H9 (cell line): Measurements from ENCODE around the gene RXRB. TPM values are rescaled to one million over a fixed set of nuclear protein-coding genes. Genes with fewer than 3 reads are reported as not detected.
A peak's percentile ranks its signal among the peaks of the same experiment; 100 is the strongest.

ENCODE experiments used
- DNase-seq: peaks from one replicate; pipeline ENCODE4 v3.0.0-alpha.2; 2017
- H2AFZ ChIP-seq: one replicate; pipeline ENCODE4 v1.6.1; 2013; ENCODE audit warnings: mild to moderate bottlenecking, low read length, control low read depth, moderate library complexity
- H2AK5ac ChIP-seq: 2 replicates; pipeline ENCODE4 v1.6.1; 2013; ENCODE audit warnings: low read length, control low read depth, mixed read lengths; ENCODE audit not compliant: insufficient read length
- H2BK120ac ChIP-seq: one replicate; pipeline ENCODE4 v1.6.1; 2013; ENCODE audit warnings: low read depth, mild to moderate bottlenecking, low read length, control low read depth, inconsistent platforms; ENCODE audit not compliant: poor library complexity, severe bottlenecking
- H2BK12ac ChIP-seq: 2 replicates; pipeline ENCODE4 v1.6.1; 2013; ENCODE audit warnings: low read length, control low read depth, mixed read lengths, low read depth; ENCODE audit not compliant: insufficient read length
- H2BK15ac ChIP-seq: 2 replicates; pipeline ENCODE4 v1.6.1; 2013; ENCODE audit warnings: low read depth, low read length, control low read depth
- H2BK20ac ChIP-seq: one replicate; pipeline ENCODE4 v1.6.1; 2013; ENCODE audit warnings: low read depth, mild to moderate bottlenecking, low read length, control low read depth, inconsistent platforms; ENCODE audit not compliant: poor library complexity, severe bottlenecking
- H2BK5ac ChIP-seq: 2 replicates; pipeline ENCODE4 v1.6.1; 2013; ENCODE audit warnings: low read length, control low read depth, mixed read lengths; ENCODE audit not compliant: insufficient read length
- H3K14ac ChIP-seq: 2 replicates; pipeline ENCODE4 v1.6.1; 2013; ENCODE audit warnings: low read length, control low read depth; ENCODE audit not compliant: insufficient read depth
- H3K18ac ChIP-seq: 2 replicates; pipeline ENCODE4 v1.6.1; 2013; ENCODE audit warnings: low read depth, mild to moderate bottlenecking, mixed read lengths, low read length, control low read depth; ENCODE audit not compliant: insufficient read length
- H3K23ac ChIP-seq: 2 replicates; pipeline ENCODE4 v1.6.1; 2013; ENCODE audit warnings: low read length, control low read depth, mixed read lengths, low read depth; ENCODE audit not compliant: insufficient read length
- H3K23me2 ChIP-seq: 2 replicates; pipeline ENCODE4 v1.6.1; 2013; ENCODE audit warnings: low read depth, mild to moderate bottlenecking, mixed read lengths, low read length, control low read depth; ENCODE audit not compliant: insufficient read length, poor library complexity, severe bottlenecking
- H3K27ac ChIP-seq: 2 replicates; pipeline ENCODE4 v1.5.1; 2013; ENCODE audit warnings: low read length, control low read depth, mixed read lengths, low read depth; ENCODE audit not compliant: insufficient read length
- H3K27me3 ChIP-seq: 2 replicates; pipeline ENCODE4 v1.6.1; 2013; ENCODE audit warnings: low read length, control low read depth, inconsistent platforms; ENCODE audit not compliant: insufficient read depth
- H3K4ac ChIP-seq: 2 replicates; pipeline ENCODE4 v1.6.1; 2013; ENCODE audit warnings: low read depth, mild to moderate bottlenecking, control low read depth, inconsistent platforms, low read length, moderate library complexity
- H3K4me1 ChIP-seq: 2 replicates; pipeline ENCODE4 v1.6.1; 2013; ENCODE audit warnings: low read length, control low read depth, inconsistent platforms; ENCODE audit not compliant: insufficient read depth
- H3K4me2 ChIP-seq: 2 replicates; pipeline ENCODE4 v1.6.1; 2013; ENCODE audit warnings: low read length, control low read depth, mixed read lengths; ENCODE audit not compliant: insufficient read length, insufficient read depth
- H3K56ac ChIP-seq: 2 replicates; pipeline ENCODE4 v1.6.1; 2013; ENCODE audit warnings: low read depth, mild to moderate bottlenecking, mixed read lengths, low read length, control low read depth; ENCODE audit not compliant: insufficient read length
- H3K79me1 ChIP-seq: 2 replicates; pipeline ENCODE4 v1.6.1; 2013; ENCODE audit warnings: low read depth, mild to moderate bottlenecking, moderate library complexity, low read length, control low read depth, inconsistent platforms; ENCODE audit not compliant: insufficient read depth, poor library complexity, severe bottlenecking
- H3K79me2 ChIP-seq: 2 replicates; pipeline ENCODE4 v1.6.1; 2013; ENCODE audit warnings: low read length, control low read depth, inconsistent platforms; ENCODE audit not compliant: insufficient read depth
- H3K9ac ChIP-seq: 2 replicates; pipeline ENCODE4 v1.6.1; 2013; ENCODE audit warnings: low read length, control low read depth, mixed read lengths; ENCODE audit not compliant: insufficient read length; ENCODE audit errors: extremely low read depth
- H3K9me3 ChIP-seq: one replicate; pipeline ENCODE4 v1.6.1; 2013; ENCODE audit warnings: low read depth, low read length, inconsistent platforms; ENCODE audit not compliant: control insufficient read depth
- H3T11ph ChIP-seq: one replicate; pipeline ENCODE4 v1.6.1; 2013; ENCODE audit warnings: mild to moderate bottlenecking, low read length, control low read depth, inconsistent platforms
- H4K20me1 ChIP-seq: one replicate; pipeline ENCODE4 v1.6.1; 2013; ENCODE audit not compliant: control insufficient read depth, insufficient read length, insufficient read depth
- H4K5ac ChIP-seq: 2 replicates; pipeline ENCODE4 v1.6.1; 2013; ENCODE audit warnings: low read depth, mild to moderate bottlenecking, mixed read lengths, low read length, control low read depth; ENCODE audit not compliant: insufficient read length
- H4K8ac ChIP-seq: replicated peaks from 2 replicates; pipeline ENCODE4 v1.6.1; 2013; ENCODE audit warnings: low read length, control low read depth, mixed read lengths, low read depth; ENCODE audit not compliant: insufficient read length
- H4K91ac ChIP-seq: 2 replicates; pipeline ENCODE4 v1.6.1; 2013; ENCODE audit warnings: low read depth, mild to moderate bottlenecking, moderate library complexity, mixed read lengths, low read length, control low read depth; ENCODE audit not compliant: insufficient read length
- H3K27ac Mint-ChIP-seq, 3 experiments: 2 replicates in 2 of 3; 3 replicates in 1 of 3; pipeline ENCODE4 v1.8.0; 2020 to 2021; ENCODE audit warnings: mixed read lengths in 3 of 3, mild to moderate bottlenecking in 1 of 3, moderate library complexity in 1 of 3
- H3K27me3 Mint-ChIP-seq: 2 replicates; pipeline ENCODE4 v1.8.0; 2021; ENCODE audit warnings: low read depth, mild to moderate bottlenecking, moderate library complexity, mixed read lengths
- H3K36me3 Mint-ChIP-seq, 3 experiments: 2 replicates in 2 of 3; 3 replicates in 1 of 3; pipeline ENCODE4 v1.8.0; 2020 to 2021; ENCODE audit warnings: low read depth in 3 of 3, mixed read lengths in 3 of 3; ENCODE audit not compliant: insufficient read depth in 1 of 3
- H3K4me1 Mint-ChIP-seq, 2 experiments: 2 replicates each; pipeline ENCODE4 v1.8.0; 2020; ENCODE audit warnings: mixed read lengths in 2 of 2
- H3K4me3 Mint-ChIP-seq, 2 experiments: 2 replicates in 1 of 2; 3 replicates in 1 of 2; pipeline ENCODE4 v1.8.0; 2020 to 2021; ENCODE audit warnings: mild to moderate bottlenecking in 2 of 2, mixed read lengths in 2 of 2, moderate library complexity in 1 of 2
- H3K9me3 Mint-ChIP-seq, 2 experiments: 2 replicates in 1 of 2; 3 replicates in 1 of 2; pipeline ENCODE4 v1.8.0; 2020; ENCODE audit warnings: mild to moderate bottlenecking in 2 of 2, mixed read lengths in 2 of 2, moderate library complexity in 1 of 2
- WGBS: extraction: QIAGEN DNeasy Blood & Tissue Kit; methylation state at CpG from one replicate; pipeline ENCODE4 v1.1.7; 2013; ENCODE audit warnings: missing lambda C conversion rate, low lambda C conversion rate, mixed read lengths; ENCODE audit not compliant: insufficient read length; ENCODE audit errors: extremely low coverage; 5-methylcytosine and 5-hydroxymethylcytosine counted together
- total RNA-seq: library from RNA; stranded (reverse); gene quantifications from 2 replicates; pipeline ENCODE4 v1.2.1, GENCODE V29; 2021
- TF ChIP-seq, protein P1 (sequence below): fragments of 200-600 bp; sonication (generic); conservative IDR thresholded peaks from 3 replicates; pipeline ENCODE4 v1.8.0; 2021; ENCODE audit warnings: antibody characterized with exemption, mild to moderate bottlenecking

RXRB gene
- total RNA-seq, 1 experiment from 2014 or later = 14.8 TPM

DNA sequence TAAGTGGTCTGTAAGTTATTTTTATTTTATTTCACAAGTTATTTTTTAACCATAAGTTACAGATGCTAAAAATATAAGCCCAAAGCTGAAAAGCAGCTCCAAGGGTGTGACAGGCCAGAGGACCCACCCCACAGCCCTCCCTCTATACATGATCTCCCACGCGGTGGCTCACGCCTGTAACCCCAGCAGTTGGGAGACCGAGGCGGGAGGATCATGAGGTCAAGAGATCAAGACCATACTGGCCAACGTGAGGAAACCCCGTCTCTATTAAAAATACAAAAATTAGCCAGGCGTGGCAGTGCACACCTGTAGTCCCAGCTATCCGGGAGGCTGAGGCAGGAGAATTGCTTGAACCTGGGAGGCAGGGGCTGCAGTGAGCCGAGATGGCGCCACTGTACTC lies 40.4 kb downstream of the RXRB start:
- H4K8ac ChIP-seq = no peak overlapping the region
- no CpG with 5 or more reads among the region's 11 CpGs for WGBS

More for the DNA sequence above, 40.4 kb downstream of the RXRB start:
- Histone ChIP-seq H2BK15ac (no peak overlapping the region), H3K4me2 (no peak overlapping the region), H3K23ac (no peak overlapping the region), H3K18ac (no peak overlapping the region), H3K14ac (no peak overlapping the region), H3K4me1 (no peaks in the 10 kb centered on the region; the same call in 1 of the 2 replicates), H2BK12ac (no peak overlapping the region), H3K9me3 (no peaks in the 10 kb centered on the region), H3K9ac (no peak overlapping the region), H2BK20ac (no peak overlapping the region), H4K20me1 (no peaks in the 10 kb centered on the region), H3T11ph (no peak overlapping the region), H3K56ac (no peak overlapping the region), H2BK5ac (no peak overlapping the region), H3K27me3 (peaks cover 2% of the 10 kb centered on the region; the same call in 1 of the 2 replicates), H2AFZ (no peak overlapping the region), H3K4ac (no peak overlapping the region), H3K79me2 (no peaks in the 10 kb centered on the region), H3K79me1 (no peaks in the 10 kb centered on the region), H3K23me2 (peaks cover 5% of the 10 kb centered on the region), H2AK5ac (no peak overlapping the region), H4K91ac (no peak overlapping the region), H2BK120ac (no peak overlapping the region), H3K27ac (no peak overlapping the region), H4K5ac (no peak overlapping the region)
- DNase-seq = peak; percentile 17
- TF ChIP-seq, protein P1, sequence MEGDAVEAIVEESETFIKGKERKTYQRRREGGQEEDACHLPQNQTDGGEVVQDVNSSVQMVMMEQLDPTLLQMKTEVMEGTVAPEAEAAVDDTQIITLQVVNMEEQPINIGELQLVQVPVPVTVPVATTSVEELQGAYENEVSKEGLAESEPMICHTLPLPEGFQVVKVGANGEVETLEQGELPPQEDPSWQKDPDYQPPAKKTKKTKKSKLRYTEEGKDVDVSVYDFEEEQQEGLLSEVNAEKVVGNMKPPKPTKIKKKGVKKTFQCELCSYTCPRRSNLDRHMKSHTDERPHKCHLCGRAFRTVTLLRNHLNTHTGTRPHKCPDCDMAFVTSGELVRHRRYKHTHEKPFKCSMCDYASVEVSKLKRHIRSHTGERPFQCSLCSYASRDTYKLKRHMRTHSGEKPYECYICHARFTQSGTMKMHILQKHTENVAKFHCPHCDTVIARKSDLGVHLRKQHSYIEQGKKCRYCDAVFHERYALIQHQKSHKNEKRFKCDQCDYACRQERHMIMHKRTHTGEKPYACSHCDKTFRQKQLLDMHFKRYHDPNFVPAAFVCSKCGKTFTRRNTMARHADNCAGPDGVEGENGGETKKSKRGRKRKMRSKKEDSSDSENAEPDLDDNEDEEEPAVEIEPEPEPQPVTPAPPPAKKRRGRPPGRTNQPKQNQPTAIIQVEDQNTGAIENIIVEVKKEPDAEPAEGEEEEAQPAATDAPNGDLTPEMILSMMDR = no peak
- peak overlapping the region in 1 of 2 experiments; percentile 1; a peak in 1 of 5 replicates for H3K4me3 Mint-ChIP-seq
- H3K27me3 Mint-ChIP-seq = peaks cover 29% of the 10 kb centered on the region
- no peaks in the 10 kb centered on the region for H3K9me3 Mint-ChIP-seq
- no peak overlapping the region; a peak in 1 of 7 replicates for H3K27ac Mint-ChIP-seq
- H3K4me1 Mint-ChIP-seq = peaks cover 23 to 30% of the 10 kb centered on the region in 2 experiments
- H3K36me3 Mint-ChIP-seq = no peaks in the 10 kb centered on the region
